Duodenal mucosa (tissue), 2 donors: ENCODE results near the gene MYO1F.

ENCODE experiments used
- H3K27ac ChIP-seq: one replicate; pipeline ENCODE4 v1.7.0; 2013; ENCODE audit warnings: low read depth, low read length
- H3K27me3 ChIP-seq, 2 donors: one replicate each; pipeline ENCODE4 v1.7.0; 2013; ENCODE audit warnings: low read length in 2 of 2, control low read depth in 1 of 2; ENCODE audit not compliant: insufficient read depth in 2 of 2, control insufficient read depth in 1 of 2
- H3K36me3 ChIP-seq, 2 donors: one replicate each; pipeline ENCODE4 v1.7.0; 2013; ENCODE audit warnings: low read length in 2 of 2, control low read depth in 1 of 2; ENCODE audit not compliant: insufficient read depth in 2 of 2, control insufficient read depth in 1 of 2
- H3K4me1 ChIP-seq, 2 donors: one replicate each; pipeline ENCODE4 v1.7.0; 2013; ENCODE audit warnings: low read length in 2 of 2, control low read depth in 1 of 2; ENCODE audit not compliant: insufficient read depth in 2 of 2, control insufficient read depth in 1 of 2
- H3K4me3 ChIP-seq, 2 donors: one replicate each; pipeline ENCODE4 v1.7.0; 2013; ENCODE audit warnings: low read length in 2 of 2, low read depth in 1 of 2
- H3K9ac ChIP-seq, 2 donors: one replicate each; pipeline ENCODE4 v1.7.0; 2013; ENCODE audit warnings: low read length in 2 of 2, low read depth in 1 of 2
- H3K9me3 ChIP-seq, 2 donors: one replicate each; pipeline ENCODE4 v1.7.0; 2013; ENCODE audit warnings: low read length in 2 of 2, control low read depth in 1 of 2; ENCODE audit not compliant: control insufficient read depth in 1 of 2

MYO1F gene

DNA sequence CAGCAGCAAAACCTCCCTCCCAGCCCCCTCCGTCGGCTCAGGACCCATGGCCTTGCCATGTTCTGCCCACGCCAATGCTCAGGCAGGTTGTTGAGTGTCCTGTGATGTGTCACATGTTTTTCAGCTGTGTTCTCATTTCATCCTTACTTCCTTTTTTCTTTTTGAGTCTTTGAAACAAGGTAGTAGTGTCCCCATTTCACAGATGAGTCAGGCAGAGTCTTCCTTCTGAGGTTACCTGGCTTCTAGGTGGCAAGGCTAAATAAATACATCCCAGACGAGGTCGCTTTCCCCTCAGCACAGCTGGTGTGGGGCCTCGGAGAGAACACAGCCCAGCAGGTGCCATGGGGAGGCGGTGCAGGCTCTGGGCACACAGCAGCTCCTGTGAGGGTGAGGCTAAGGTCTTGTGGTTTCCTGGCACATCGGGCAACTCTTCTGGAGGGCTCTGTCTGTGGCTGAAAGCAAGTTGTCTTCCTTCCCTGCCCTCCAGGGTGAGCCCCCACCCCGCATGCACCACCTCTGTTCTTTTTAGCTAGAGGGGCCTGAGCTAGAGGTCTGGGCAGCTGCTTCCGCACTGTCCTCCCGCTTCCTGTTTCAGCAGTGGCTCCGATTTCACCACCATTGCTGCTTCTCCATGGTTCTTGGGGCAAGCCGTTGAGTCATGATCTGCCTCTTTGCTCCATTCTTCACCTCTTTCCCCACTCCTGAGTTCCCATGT is 89.9 kb downstream of the MYO1F start:
- Histone ChIP-seq H3K9me3 (no peaks in the 10 kb centered on the region), H3K27me3 (no peaks in the 10 kb centered on the region), H3K27ac (no peak overlapping the region), H3K9ac (no peak overlapping the region), H3K4me1 (peaks cover 4 to 16% of the 10 kb centered on the region in 2 donors), H3K4me3 (no peak overlapping the region), H3K36me3 (peaks cover 36 to 74% of the 10 kb centered on the region in 2 donors)

GRCh38 chr19:8486661-8487136 is 90.5 kb downstream of the MYO1F start:
- Histone ChIP-seq H3K9me3 (no peaks in the 10 kb centered on the region), H3K36me3 (peaks cover 37 to 77% of the 10 kb centered on the region in 2 donors), H3K9ac (no peak overlapping the region), H3K4me3 (no peak overlapping the region), H3K27me3 (no peaks in the 10 kb centered on the region), H3K27ac (no peak overlapping the region), H3K4me1 (peaks cover 4 to 16% of the 10 kb centered on the region in 2 donors)

DNA sequence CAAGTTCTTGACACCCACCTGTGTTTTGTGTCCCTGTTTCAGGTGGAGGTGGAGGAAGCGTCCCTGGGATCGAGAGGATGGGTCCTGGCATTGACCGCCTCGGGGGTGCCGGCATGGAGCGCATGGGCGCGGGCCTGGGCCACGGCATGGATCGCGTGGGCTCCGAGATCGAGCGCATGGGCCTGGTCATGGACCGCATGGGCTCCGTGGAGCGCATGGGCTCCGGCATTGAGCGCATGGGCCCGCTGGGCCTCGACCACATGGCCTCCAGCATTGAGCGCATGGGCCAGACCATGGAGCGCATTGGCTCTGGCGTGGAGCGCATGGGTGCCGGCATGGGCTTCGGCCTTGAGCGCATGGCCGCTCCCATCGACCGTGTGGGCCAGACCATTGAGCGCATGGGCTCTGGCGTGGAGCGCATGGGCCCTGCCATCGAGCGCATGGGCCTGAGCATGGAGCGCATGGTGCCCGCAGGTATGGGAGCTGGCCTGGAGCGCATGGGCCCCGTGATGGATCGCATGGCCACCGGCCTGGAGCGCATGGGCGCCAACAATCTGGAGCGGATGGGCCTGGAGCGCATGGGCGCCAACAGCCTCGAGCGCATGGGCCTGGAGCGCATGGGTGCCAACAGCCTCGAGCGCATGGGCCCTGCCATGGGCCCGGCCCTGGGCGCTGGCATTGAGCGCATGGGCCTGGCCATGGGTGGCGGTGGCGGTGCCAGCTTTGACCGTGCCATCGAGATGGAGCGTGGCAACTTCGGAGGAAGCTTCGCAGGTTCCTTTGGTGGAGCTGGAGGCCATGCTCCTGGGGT is 91.5 kb downstream of the MYO1F start:
- peaks cover 43 to 85% of the 10 kb centered on the region in 2 donors for H3K36me3 ChIP-seq
- no peak overlapping the region for H3K9ac ChIP-seq
- no peaks in the 10 kb centered on the region for H3K27me3 ChIP-seq
- H3K4me1 ChIP-seq, result peaks cover 4 to 16% of the 10 kb centered on the region in 2 donors
- H3K9me3 ChIP-seq, result no peaks in the 10 kb centered on the region
- no peak overlapping the region for H3K4me3 ChIP-seq
- H3K27ac ChIP-seq, result no peak overlapping the region

- Histone ChIP-seq H3K27ac (no peak overlapping the region), H3K9me3 (no peaks in the 10 kb centered on the region), H3K4me1 (peaks cover 4 to 16% of the 10 kb centered on the region in 2 donors), H3K27me3 (no peaks in the 10 kb centered on the region), H3K4me3 (no peak overlapping the region), H3K9ac (no peak overlapping the region), H3K36me3 (peaks cover 49 to 86% of the 10 kb centered on the region in 2 donors)
Measured at GRCh38 chr19:8484331-8484894, 92.8 kb downstream of the MYO1F start.

DNA sequence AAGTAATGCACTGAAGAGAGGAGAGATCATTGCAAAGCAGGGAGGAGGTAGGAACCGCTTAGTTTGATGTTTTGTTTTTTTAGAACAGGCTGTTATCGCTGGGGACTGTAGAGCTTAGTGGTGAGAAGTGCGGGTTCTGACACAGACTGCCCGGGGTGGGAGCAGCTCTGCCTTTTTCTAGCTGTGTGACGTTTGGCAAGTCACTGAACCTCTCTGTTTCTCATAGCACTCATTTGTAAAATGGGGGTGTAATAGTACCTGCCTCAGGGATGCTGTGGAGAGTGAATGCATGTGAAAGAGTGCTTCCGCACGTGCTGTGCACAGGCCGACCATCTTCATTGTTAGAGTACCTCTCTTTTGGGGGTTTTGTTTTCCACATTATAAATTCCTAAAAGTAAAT is 94.1 kb downstream of the MYO1F start:
- Histone ChIP-seq H3K9ac (no peak overlapping the region), H3K36me3 (peaks cover 49 to 87% of the 10 kb centered on the region in 2 donors), H3K27ac (no peak overlapping the region), H3K27me3 (no peaks in the 10 kb centered on the region), H3K4me3 (no peak overlapping the region), H3K9me3 (no peaks in the 10 kb centered on the region), H3K4me1 (peaks cover 4 to 16% of the 10 kb centered on the region in 2 donors)

DNA sequence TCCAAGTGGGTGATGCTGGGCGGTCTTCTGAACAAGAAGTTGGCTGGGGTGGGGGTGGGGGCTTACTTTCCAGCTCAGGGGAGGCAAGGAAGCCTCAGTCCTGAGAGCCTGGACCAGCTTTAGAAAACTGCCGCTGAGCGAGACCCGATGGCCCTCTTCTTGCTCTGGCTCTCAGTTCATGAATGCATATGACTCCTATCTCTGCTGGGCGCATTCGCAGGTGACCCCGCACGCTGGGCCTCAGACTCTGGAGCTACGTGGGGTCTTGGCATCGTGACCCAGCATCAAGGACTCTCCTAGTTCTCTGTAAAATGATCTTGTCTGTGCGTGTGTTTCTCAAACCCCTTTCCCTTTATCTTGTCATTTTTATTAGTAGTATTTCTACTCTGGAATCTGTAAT is 94.5 kb downstream of the MYO1F start:
- no peaks in the 10 kb centered on the region for H3K9me3 ChIP-seq
- no peak overlapping the region for H3K9ac ChIP-seq
- no peak overlapping the region for H3K4me3 ChIP-seq
- no peak overlapping the region for H3K27ac ChIP-seq
- H3K4me1 ChIP-seq, result peaks cover 4 to 13% of the 10 kb centered on the region in 2 donors
- peaks cover 49 to 87% of the 10 kb centered on the region in 2 donors for H3K36me3 ChIP-seq
- no peaks in the 10 kb centered on the region for H3K27me3 ChIP-seq

DNA sequence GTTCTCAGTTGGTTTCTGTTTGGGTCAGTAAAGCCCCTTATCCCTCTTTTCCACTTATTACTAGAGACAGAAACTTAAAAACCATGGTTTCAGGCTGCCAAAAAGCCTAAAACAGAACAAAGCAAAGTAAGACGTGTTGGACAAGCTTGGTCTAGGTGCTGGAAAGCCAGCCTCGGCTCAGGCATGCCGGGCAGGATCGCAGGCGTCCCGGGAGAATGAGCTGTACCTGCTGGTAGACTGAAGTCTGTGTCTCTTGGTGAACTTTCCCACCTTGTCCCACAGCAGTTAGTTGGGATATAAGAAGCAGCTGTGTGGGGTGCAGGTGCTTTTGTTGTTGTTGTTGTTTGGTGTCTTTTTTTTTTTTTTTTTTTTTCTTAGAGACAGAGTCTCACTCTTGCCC is 95.6 kb downstream of the MYO1F start:
- Histone ChIP-seq H3K36me3 (peaks cover 44 to 86% of the 10 kb centered on the region in 2 donors), H3K4me1 (peaks cover 0 to 8% of the 10 kb centered on the region in 2 donors), H3K4me3 (no peak overlapping the region), H3K9me3 (no peaks in the 10 kb centered on the region), H3K27me3 (no peaks in the 10 kb centered on the region), H3K27ac (no peak overlapping the region), H3K9ac (no peak overlapping the region)

DNA sequence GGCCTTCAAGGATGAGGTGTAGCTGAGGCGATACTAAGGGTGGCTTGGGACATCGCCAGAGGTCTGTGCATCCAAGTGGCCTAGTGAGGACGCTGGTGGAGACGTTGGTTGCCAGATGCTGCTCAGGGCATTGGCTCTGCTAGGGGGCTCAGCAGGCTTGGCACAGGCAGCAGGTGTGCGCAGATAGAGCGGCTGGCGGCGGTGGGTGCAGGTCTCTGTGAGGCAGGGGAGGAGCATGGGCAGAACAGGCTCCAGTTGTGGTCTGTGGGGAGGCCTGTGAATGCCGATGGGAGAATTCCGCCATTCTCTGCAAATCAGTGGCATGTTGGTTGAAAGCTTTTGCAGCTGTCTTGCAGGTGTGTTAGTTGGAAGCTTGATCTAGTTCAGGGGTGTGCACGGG is 96.0 kb downstream of the MYO1F start:
- Histone ChIP-seq H3K9me3 (no peaks in the 10 kb centered on the region), H3K4me3 (no peak overlapping the region), H3K9ac (no peak overlapping the region), H3K27ac (no peak overlapping the region), H3K4me1 (peaks cover 0 to 6% of the 10 kb centered on the region in 2 donors), H3K36me3 (peaks cover 40 to 86% of the 10 kb centered on the region in 2 donors), H3K27me3 (no peaks in the 10 kb centered on the region)

GRCh38 chr19:8478598-8478997 is 98.6 kb downstream of the MYO1F start:
- no peak overlapping the region for H3K9ac ChIP-seq
- no peaks in the 10 kb centered on the region for H3K27me3 ChIP-seq
- H3K27ac ChIP-seq, result no peak overlapping the region
- peaks cover 41 to 87% of the 10 kb centered on the region in 2 donors for H3K36me3 ChIP-seq
- H3K9me3 ChIP-seq, result no peaks in the 10 kb centered on the region
- H3K4me1 ChIP-seq, result peaks cover 0 to 6% of the 10 kb centered on the region in 2 donors
- no peak overlapping the region for H3K4me3 ChIP-seq

GRCh38 chr19:8477889-8478288 is 99.4 kb downstream of the MYO1F start:
- H3K9me3 ChIP-seq, result no peaks in the 10 kb centered on the region
- no peaks in the 10 kb centered on the region for H3K27me3 ChIP-seq
- H3K36me3 ChIP-seq, result peaks cover 39 to 85% of the 10 kb centered on the region in 2 donors
- no peak overlapping the region for H3K9ac ChIP-seq
- peaks cover 0 to 4% of the 10 kb centered on the region in 2 donors for H3K4me1 ChIP-seq
- no peak overlapping the region for H3K27ac ChIP-seq
- H3K4me3 ChIP-seq, result no peak overlapping the region
